ENCODE measurements around the gene BTG4. TPM values are rescaled to one million over a fixed set of nuclear protein-coding genes. Genes with fewer than 3 reads are reported as not detected.

Gene BTG4
- 0.22 and 0.39 TPM in 2 replicates for total RNA-seq

DNA sequence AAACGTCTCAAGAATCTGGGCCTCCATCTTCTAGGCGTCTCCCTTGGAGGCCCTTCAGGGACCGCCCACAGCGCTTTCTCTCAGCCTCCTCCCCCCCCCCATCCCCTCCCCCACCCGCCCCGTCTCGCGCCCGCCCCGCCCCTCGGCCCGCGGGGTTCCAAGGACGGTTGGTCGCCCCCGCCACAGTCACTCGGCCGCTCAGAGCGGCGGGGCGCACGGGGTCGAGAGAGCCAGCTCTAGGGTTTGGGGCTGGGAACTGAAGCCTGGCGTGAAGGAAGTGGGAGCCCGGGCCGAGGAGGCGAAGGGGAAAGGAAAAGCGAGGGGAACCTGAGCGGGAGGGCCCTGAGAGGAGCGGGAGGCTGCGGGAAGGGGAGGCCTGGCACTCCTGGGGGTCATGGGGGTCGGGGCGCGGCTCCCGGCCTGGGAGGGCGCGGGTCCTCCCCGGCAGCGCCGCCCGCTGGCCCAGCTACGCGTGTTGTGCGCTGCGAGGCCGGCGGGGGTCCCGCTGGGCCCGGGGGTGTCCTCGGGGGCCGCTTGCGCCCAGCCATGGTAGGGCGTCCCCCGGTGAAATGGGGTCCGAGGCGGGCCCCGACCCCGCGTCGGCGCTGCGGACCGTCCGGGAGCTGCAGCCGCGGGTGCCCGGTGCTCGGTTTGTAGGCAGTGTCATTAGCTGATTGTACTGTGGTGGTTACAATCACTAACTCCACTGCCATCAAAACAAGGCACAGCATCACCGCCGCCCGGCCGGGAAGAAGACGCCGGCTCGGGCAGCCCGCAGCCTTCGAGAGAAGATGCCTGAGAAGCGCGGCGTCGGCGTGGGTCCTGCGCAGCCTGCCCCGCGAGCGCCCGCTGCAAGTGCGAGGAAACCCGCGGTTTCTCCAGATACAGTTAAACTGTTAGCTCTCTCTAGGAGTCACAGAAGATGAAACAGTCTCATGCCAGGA, at the start of gene BTG4:
BTG4 (minus strand) TSS at position 91 of the 944 bp plus-strand sequence. CDS start 13,610 bp downstream, outside the sequence.

DNA sequence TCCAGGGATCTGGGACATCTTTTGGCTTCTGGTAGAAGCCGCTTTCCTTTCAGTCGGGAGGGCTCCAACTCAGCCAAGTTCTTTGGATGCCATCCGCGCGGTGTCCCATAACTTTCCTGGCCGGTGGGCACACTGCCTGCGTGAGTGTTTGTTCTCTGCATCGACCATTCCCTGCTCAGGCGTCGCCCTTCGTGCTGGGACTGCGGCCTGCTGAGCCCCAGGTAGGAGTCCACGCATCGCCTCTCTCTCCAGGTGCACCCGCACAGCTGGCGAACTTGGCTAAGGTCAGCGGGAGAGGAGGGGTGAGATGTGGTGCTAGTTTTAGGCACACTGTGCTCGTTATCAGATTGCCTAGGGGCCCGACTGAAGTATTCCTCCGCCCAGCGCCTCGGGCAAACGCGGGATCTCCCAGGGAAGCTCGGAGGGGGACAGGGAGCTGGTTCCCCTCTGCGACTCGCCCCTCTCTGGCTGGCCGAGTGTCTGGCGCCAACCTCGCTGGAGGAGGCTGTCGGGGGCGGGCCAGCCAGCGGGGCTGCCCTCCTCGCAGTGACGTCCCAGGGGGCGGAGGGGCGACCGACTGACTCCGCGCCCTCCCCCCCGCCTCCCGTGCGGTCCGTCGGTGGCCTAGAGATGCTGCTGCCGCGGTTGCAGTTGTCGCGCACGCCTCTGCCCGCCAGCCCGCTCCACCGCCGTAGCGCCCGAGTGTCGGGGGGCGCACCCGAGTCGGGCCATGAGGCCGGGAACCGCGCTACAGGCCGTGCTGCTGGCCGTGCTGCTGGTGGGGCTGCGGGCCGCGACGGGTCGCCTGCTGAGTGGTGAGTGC, 28.1 kb upstream of the BTG4 start, which contains the start of gene LAYN:
LAYN (plus strand) TSS at position 607 of the 823 bp plus-strand sequence; CDS start at position 731, 124 bp downstream.

DNA sequence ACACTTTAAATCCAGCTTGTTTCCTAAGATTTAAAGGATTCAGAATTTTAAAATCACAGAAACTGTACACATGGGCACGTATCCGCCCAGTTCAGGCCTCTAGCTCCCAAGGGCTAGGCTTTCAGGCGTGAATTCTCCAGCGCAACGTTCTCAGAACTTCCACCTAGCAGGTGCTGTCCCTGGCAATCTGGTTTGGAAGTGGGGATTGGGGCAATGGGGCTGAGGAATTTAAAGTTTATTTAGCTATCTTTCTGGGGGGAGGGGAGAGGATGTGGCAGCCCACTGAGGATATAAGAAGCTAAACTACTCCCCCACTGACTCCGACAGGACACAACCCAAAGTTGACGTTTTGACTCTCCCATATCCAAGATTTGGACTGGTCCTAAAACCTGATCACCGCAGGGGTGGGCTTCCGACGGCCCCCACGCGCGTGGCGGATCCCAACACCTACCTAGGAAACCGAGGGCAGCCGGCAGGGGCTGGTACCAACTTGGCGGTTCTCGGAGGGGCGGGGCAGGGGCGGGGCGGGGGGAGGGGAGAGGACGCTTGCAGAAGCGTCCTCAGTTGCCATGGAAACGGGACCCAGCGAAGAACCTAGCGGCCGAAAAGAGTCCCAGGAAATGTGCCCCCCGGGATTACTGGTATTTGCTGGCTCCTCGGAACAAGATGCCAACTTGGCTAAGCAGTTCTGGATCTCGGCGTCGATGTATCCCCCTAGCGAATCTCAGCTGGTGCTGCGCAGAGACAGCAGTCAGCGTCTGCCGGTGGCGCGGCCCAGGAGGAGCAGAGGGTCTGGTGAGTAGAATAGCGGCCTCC, 2.2 kb upstream of the BTG4 start, which contains the start of gene HOATZ:
HOATZ (plus strand) TSS at position 563 of the 816 bp plus-strand sequence; CDS start at position 570, 7 bp downstream.

Small RNA genes within 50 kb of the gene (small RNA-seq; reads per million reads assigned to genes)
- gene MIR34B: 100 reads per million, percentile 98 among the genes with 10 or more reads in this experiment
- 89.5 reads per million, percentile 98 among the genes with 10 or more reads in this experiment for gene MIR34C

Other genes starting within 250 kb of the BTG4 start
- not detected in 2 replicates for gene POU2AF3, start 213.8 kb downstream of the BTG4 start, total RNA-seq
- not detected in 2 replicates for gene POU2AF1, start 133.1 kb downstream of the BTG4 start, total RNA-seq
- not detected in 2 replicates for gene HOATZ, start 2.4 kb upstream of the BTG4 start, total RNA-seq
- gene LAYN, start 28.3 kb upstream of the BTG4 start, total RNA-seq: 53.7 and 82.4 TPM in 2 replicates
- gene SIK2, start 90.1 kb upstream of the BTG4 start, total RNA-seq: 13.2 and 13.3 TPM in 2 replicates